ENCODE data around the gene FAM118B.

FAM118B gene

GRCh38 chr11:126193038-126193478 lies 18.5 kb upstream of the FAM118B start:
- DNase-seq (ENCODE audit: low read depth), result no peak
- no peak for TF ChIP-seq CTCF (conservative IDR thresholded peaks at IDR 0.05; ENCODE audit: low read length)
- H3K4me3 ChIP-seq (ENCODE audit: low read length), result no peak overlapping the region

GRCh38 chr11:126194121-126194543 lies 17.4 kb upstream of the FAM118B start:
- peak; percentile 66 for TF ChIP-seq CTCF (conservative IDR thresholded peaks at IDR 0.05; ENCODE audit: low read length)
- no peak overlapping the region for H3K4me3 ChIP-seq (ENCODE audit: low read length)
- DNase-seq (ENCODE audit: low read depth), result peak; percentile 40

GRCh38 chr11:126195119-126195518 lies 16.5 kb upstream of the FAM118B start:
- TF ChIP-seq CTCF (conservative IDR thresholded peaks at IDR 0.05; ENCODE audit: low read length), result no peak
- no peak overlapping the region for H3K4me3 ChIP-seq (ENCODE audit: low read length)
- no peak for DNase-seq (ENCODE audit: low read depth)

- DNase-seq (ENCODE audit: low read depth), result peak; percentile 67
- TF ChIP-seq CTCF (conservative IDR thresholded peaks at IDR 0.05; ENCODE audit: low read length), result no peak
- H3K4me3 ChIP-seq (ENCODE audit: low read length), result no peak overlapping the region
Observed at GRCh38 chr11:126197277-126197939, 14.2 kb upstream of the FAM118B start.

GRCh38 chr11:126198648-126199047 lies 12.9 kb upstream of the FAM118B start:
- no peak for TF ChIP-seq CTCF (conservative IDR thresholded peaks at IDR 0.05; ENCODE audit: low read length)
- no peak for DNase-seq (ENCODE audit: low read depth)
- H3K4me3 ChIP-seq (ENCODE audit: low read length), result no peak overlapping the region

- no peak overlapping the region for H3K4me3 ChIP-seq (ENCODE audit: low read length)
- no peak for DNase-seq (ENCODE audit: low read depth)
- TF ChIP-seq CTCF (conservative IDR thresholded peaks at IDR 0.05; ENCODE audit: low read length), result no peak
Observed at GRCh38 chr11:126202646-126203359, 8.8 kb upstream of the FAM118B start.

- no peak overlapping the region for H3K4me3 ChIP-seq (ENCODE audit: low read length)
- no peak for DNase-seq (ENCODE audit: low read depth)
- no peak for TF ChIP-seq CTCF (conservative IDR thresholded peaks at IDR 0.05; ENCODE audit: low read length)
Observed at GRCh38 chr11:126205359-126205758, 6.2 kb upstream of the FAM118B start.

All from AG10803 (cell line).